Measurements from ENCODE around the gene ZNF410.

ZNF410 gene

DNA sequence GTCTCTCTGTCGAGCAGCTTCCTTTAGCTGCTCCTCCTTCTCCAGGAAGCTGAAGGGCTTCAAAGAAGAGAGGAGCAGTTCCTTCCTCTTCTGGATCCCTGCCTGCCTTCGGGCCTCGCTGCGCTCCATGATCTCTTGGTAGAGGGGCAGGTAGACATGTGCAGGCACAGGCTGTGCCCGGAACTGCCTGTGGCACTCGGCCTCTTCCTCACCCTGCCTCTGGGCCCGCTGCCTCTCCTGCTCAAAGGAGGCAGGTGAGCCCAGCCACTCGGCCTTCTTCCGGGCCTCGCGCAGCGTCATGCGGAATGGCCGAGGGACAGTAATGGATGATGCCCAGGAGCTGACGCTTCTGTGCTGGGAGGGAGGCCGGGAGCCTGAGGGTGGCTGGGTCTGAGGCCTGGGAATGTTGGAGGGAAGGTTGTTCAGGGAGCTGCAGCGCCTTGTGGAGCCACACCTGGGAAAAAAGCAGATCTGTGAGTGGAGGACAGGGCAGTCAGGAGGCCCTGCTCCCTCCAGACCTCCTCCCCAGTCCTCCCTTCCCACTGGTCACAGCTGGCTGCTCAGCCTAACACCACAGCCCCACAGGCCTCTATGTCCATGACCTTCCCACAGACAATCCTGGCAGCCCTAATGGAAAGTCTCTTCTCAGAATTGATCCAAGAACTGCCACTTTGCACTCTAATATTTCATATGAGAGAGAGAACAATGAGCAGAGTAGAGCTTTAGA, 57.9 kb downstream of the ZNF410 start:
- Histone ChIP-seq H3K4me3 (ENCODE audit: insufficient read depth, low read depth, low read length, poor library complexity, severe bottlenecking) (no peak overlapping the region), H3K27ac (ENCODE audit: insufficient read depth, low read length, poor library complexity, severe bottlenecking) (no peak overlapping the region), H3K9me3 (ENCODE audit: control insufficient read depth, low read length) (no peaks in the 10 kb centered on the region), H3K4me1 (ENCODE audit: control insufficient read depth, insufficient read depth, low read length, poor library complexity, severe bottlenecking) (no peaks in the 10 kb centered on the region), H3K27me3 (replicated peaks; ENCODE audit: control insufficient read depth, insufficient read depth, low read length, poor library complexity, severe bottlenecking) (no peaks in the 10 kb centered on the region), H3K36me3 (ENCODE audit: control insufficient read depth, insufficient read depth, low read length) (peaks cover 29% of the 10 kb centered on the region)
- no peak for DNase-seq

GRCh38 chr14:73945159-73945670, 58.6 kb downstream of the ZNF410 start:
- H3K4me3 ChIP-seq (ENCODE audit: insufficient read depth, low read depth, low read length, poor library complexity, severe bottlenecking), result no peak overlapping the region

DNA sequence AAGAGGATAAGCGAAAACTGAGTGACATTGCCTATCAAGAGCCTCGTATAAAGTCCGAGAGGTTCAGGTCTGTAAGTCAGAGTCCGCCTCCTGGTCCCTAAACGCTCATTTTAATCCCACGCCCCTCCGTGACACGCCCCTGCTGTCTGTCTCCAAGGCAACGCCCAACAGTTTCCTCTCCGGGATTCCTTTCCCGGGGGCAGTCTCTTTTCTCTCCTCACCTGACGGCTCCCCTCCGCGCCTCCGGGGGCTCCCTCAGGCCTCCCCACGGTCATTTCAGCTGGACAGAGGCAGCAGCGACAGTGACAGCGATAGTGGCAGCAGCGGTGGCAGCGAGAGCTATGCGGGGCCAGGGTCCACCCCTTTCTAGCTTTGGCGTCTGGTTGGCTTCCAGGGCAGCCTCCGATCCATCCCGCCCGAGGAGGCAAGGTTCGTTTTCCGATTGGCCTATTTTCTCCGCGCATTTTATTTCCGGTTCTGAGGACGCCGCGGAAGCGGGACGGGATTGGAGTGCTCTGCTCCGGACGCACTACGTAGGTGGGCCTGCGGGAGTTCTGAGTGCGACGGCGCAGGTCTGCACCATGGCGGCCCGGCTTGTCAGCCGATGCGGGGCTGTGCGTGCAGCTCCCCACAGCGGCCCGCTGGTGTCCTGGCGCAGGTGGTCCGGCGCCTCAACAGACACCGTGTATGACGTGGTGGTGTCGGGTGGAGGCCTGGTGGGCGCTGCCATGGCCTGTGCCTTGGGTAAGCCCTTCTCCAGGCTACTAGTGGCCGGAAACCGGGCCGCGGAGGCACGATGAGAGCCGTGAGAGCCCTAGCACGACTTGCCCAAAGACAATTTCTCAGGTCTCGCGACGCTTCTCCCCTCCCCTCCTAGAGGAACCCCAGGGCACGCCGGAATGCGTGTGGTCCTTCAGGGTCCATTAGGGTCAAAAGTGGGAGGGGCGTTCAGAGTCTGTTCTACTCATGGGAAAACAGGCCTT, 63.4 kb downstream of the ZNF410 start, which contains the start of the genes COQ6 and FAM161B:
COQ6 (plus strand) TSS at position 551 of the 983 bp plus-strand sequence; CDS start at position 582, 31 bp downstream.
FAM161B (minus strand) TSS at position 343 of the 983 bp plus-strand sequence; CDS start at position 275, 68 bp downstream.
- H3K27ac ChIP-seq (ENCODE audit: insufficient read depth, low read length, poor library complexity, severe bottlenecking), result peak within 1 kb of the TSS; percentile 93
- H3K9me3 ChIP-seq (ENCODE audit: control insufficient read depth, low read length), result no peaks in the 10 kb centered on the region
- peak within 1 kb of the TSS; percentile 77 for H3K4me3 ChIP-seq (ENCODE audit: insufficient read depth, low read depth, low read length, poor library complexity, severe bottlenecking)
- no peaks in the 10 kb centered on the region for H3K27me3 ChIP-seq (replicated peaks; ENCODE audit: control insufficient read depth, insufficient read depth, low read length, poor library complexity, severe bottlenecking)
- no peaks in the 10 kb centered on the region for H3K4me1 ChIP-seq (ENCODE audit: control insufficient read depth, insufficient read depth, low read length, poor library complexity, severe bottlenecking)
- DNase-seq, result peak; percentile 86 to 92 (median 91)
- peaks cover 8% of the 10 kb centered on the region for H3K36me3 ChIP-seq (ENCODE audit: control insufficient read depth, insufficient read depth, low read length)

More at GRCh38 chr14:73945159-73945670, 58.6 kb downstream of the ZNF410 start:
- H3K27me3 ChIP-seq (replicated peaks; ENCODE audit: control insufficient read depth, insufficient read depth, low read length, poor library complexity, severe bottlenecking), result no peaks in the 10 kb centered on the region
- H3K27ac ChIP-seq (ENCODE audit: insufficient read depth, low read length, poor library complexity, severe bottlenecking), result no peak overlapping the region
- peaks cover 29% of the 10 kb centered on the region for H3K36me3 ChIP-seq (ENCODE audit: control insufficient read depth, insufficient read depth, low read length)
- no peak for DNase-seq
- H3K4me1 ChIP-seq (ENCODE audit: control insufficient read depth, insufficient read depth, low read length, poor library complexity, severe bottlenecking), result no peaks in the 10 kb centered on the region
- H3K9me3 ChIP-seq (ENCODE audit: control insufficient read depth, low read length), result no peaks in the 10 kb centered on the region

GRCh38 chr14:73953731-73954130, 67.1 kb downstream of the ZNF410 start:
- Histone ChIP-seq H3K27me3 (replicated peaks; ENCODE audit: control insufficient read depth, insufficient read depth, low read length, poor library complexity, severe bottlenecking) (no peaks in the 10 kb centered on the region), H3K27ac (ENCODE audit: insufficient read depth, low read length, poor library complexity, severe bottlenecking) (no peak overlapping the region), H3K36me3 (ENCODE audit: control insufficient read depth, insufficient read depth, low read length) (peaks cover 24% of the 10 kb centered on the region), H3K4me3 (ENCODE audit: insufficient read depth, low read depth, low read length, poor library complexity, severe bottlenecking) (no peak overlapping the region), H3K9me3 (ENCODE audit: control insufficient read depth, low read length) (no peaks in the 10 kb centered on the region), H3K4me1 (ENCODE audit: control insufficient read depth, insufficient read depth, low read length, poor library complexity, severe bottlenecking) (no peaks in the 10 kb centered on the region)
- no peak for DNase-seq

- peaks cover 40% of the 10 kb centered on the region for H3K36me3 ChIP-seq (ENCODE audit: control insufficient read depth, insufficient read depth, low read length)
- no peak overlapping the region for H3K4me3 ChIP-seq (ENCODE audit: insufficient read depth, low read depth, low read length, poor library complexity, severe bottlenecking)
- no peak for DNase-seq
- H3K4me1 ChIP-seq (ENCODE audit: control insufficient read depth, insufficient read depth, low read length, poor library complexity, severe bottlenecking), result no peaks in the 10 kb centered on the region
- no peak overlapping the region for H3K27ac ChIP-seq (ENCODE audit: insufficient read depth, low read length, poor library complexity, severe bottlenecking)
- H3K9me3 ChIP-seq (ENCODE audit: control insufficient read depth, low read length), result no peaks in the 10 kb centered on the region
- H3K27me3 ChIP-seq (replicated peaks; ENCODE audit: control insufficient read depth, insufficient read depth, low read length, poor library complexity, severe bottlenecking), result no peaks in the 10 kb centered on the region
These were observed 69.0 kb downstream of the ZNF410 start for GRCh38 chr14:73955674-73956073.

DNA sequence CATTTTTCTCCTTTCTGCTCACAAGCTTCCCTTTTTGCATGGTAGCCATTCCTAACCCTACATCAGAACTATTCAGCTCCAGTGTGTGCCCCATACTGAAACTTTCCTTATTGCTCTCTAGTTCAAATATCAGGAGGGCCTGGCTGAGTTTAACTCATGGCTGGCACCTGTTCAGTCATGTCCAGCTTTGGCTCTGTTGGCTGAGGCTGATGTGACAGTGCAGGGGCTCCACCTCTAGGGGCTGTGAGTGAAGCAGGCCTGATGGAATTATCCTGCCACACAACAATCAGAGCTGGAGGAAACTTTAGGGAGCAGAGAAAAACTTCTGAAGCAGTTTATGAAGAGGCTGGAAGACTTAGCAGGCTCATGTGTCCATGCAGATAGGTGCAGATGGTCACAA, 71.9 kb downstream of the ZNF410 start:
- Histone ChIP-seq H3K36me3 (ENCODE audit: control insufficient read depth, insufficient read depth, low read length) (peaks cover 57% of the 10 kb centered on the region), H3K4me3 (ENCODE audit: insufficient read depth, low read depth, low read length, poor library complexity, severe bottlenecking) (no peak overlapping the region), H3K4me1 (ENCODE audit: control insufficient read depth, insufficient read depth, low read length, poor library complexity, severe bottlenecking) (no peaks in the 10 kb centered on the region), H3K27ac (ENCODE audit: insufficient read depth, low read length, poor library complexity, severe bottlenecking) (no peak overlapping the region), H3K9me3 (ENCODE audit: control insufficient read depth, low read length) (no peaks in the 10 kb centered on the region), H3K27me3 (replicated peaks; ENCODE audit: control insufficient read depth, insufficient read depth, low read length, poor library complexity, severe bottlenecking) (no peaks in the 10 kb centered on the region)
- no peak for DNase-seq

DNA sequence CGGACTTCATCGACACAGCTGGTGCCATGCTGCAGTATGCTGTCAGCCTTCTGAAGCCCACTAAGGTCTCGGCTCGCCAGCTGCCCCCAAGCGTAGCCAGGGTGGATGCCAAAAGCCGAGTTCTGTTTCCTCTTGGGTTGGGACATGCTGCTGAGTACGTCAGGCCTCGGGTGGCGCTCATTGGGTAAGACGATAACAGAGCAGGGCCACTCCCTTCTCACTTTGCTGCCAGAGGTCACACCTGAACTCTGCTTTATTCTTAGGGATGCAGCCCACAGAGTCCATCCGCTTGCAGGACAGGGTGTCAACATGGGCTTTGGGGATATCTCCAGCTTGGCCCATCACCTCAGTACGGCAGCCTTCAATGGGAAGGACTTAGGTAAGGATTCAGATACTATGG, 74.5 kb downstream of the ZNF410 start:
- Histone ChIP-seq H3K9me3 (ENCODE audit: control insufficient read depth, low read length) (no peaks in the 10 kb centered on the region), H3K36me3 (ENCODE audit: control insufficient read depth, insufficient read depth, low read length) (peaks cover 47% of the 10 kb centered on the region)
- DNase-seq, result no peak

GRCh38 chr14:73965216-73965615, 78.6 kb downstream of the ZNF410 start:
- no peaks in the 10 kb centered on the region for H3K4me1 ChIP-seq (ENCODE audit: control insufficient read depth, insufficient read depth, low read length, poor library complexity, severe bottlenecking)
- H3K27me3 ChIP-seq (replicated peaks; ENCODE audit: control insufficient read depth, insufficient read depth, low read length, poor library complexity, severe bottlenecking), result no peaks in the 10 kb centered on the region
- H3K9me3 ChIP-seq (ENCODE audit: control insufficient read depth, low read length), result no peaks in the 10 kb centered on the region
- H3K4me3 ChIP-seq (ENCODE audit: insufficient read depth, low read depth, low read length, poor library complexity, severe bottlenecking), result no peak overlapping the region
- H3K27ac ChIP-seq (ENCODE audit: insufficient read depth, low read length, poor library complexity, severe bottlenecking), result no peak overlapping the region
- DNase-seq, result no peak
- H3K36me3 ChIP-seq (ENCODE audit: control insufficient read depth, insufficient read depth, low read length), result peaks cover 21% of the 10 kb centered on the region

More for the DNA sequence above, 74.5 kb downstream of the ZNF410 start:
- no peaks in the 10 kb centered on the region for H3K4me1 ChIP-seq (ENCODE audit: control insufficient read depth, insufficient read depth, low read length, poor library complexity, severe bottlenecking)
- no peak overlapping the region for H3K27ac ChIP-seq (ENCODE audit: insufficient read depth, low read length, poor library complexity, severe bottlenecking)
- H3K4me3 ChIP-seq (ENCODE audit: insufficient read depth, low read depth, low read length, poor library complexity, severe bottlenecking), result no peak overlapping the region
- no peaks in the 10 kb centered on the region for H3K27me3 ChIP-seq (replicated peaks; ENCODE audit: control insufficient read depth, insufficient read depth, low read length, poor library complexity, severe bottlenecking)

DNA sequence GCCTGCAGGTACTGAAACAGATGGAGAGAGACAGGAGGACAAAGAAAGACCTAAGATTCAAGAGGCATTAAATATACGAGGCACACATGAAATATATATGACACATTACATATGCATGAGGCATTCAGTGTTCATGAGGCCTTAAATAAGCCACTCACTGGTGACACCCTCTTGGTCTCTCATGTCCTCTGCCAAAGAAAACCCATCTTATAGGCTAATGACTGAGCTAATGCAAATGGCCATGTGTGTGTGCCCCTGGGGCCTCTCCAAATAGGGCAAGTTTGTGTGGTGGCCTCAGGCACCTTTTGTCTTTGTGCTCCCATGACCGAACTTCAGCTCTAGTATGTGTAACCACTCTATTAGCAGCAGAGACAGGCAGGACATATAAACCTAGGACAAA, 82.2 kb downstream of the ZNF410 start:
- no peak for DNase-seq
- Histone ChIP-seq H3K36me3 (ENCODE audit: control insufficient read depth, insufficient read depth, low read length) (peaks cover 5% of the 10 kb centered on the region), H3K4me3 (ENCODE audit: insufficient read depth, low read depth, low read length, poor library complexity, severe bottlenecking) (no peak overlapping the region), H3K27ac (ENCODE audit: insufficient read depth, low read length, poor library complexity, severe bottlenecking) (no peak overlapping the region), H3K9me3 (ENCODE audit: control insufficient read depth, low read length) (no peaks in the 10 kb centered on the region), H3K27me3 (replicated peaks; ENCODE audit: control insufficient read depth, insufficient read depth, low read length, poor library complexity, severe bottlenecking) (no peaks in the 10 kb centered on the region), H3K4me1 (ENCODE audit: control insufficient read depth, insufficient read depth, low read length, poor library complexity, severe bottlenecking) (no peaks in the 10 kb centered on the region)

Data from effector memory CD4-positive, alpha-beta T cell (primary cell).